HG03521 (cell line): ENCODE data around the gene CCR3.

ENCODE experiments used
- ATAC-seq: cut with Tn5 transposase; IDR thresholded peaks from one replicate; pipeline ENCODE4 v1.9.1; 2021; ENCODE audit warnings: mild to moderate bottlenecking, moderate library complexity; ENCODE audit not compliant: unreplicated experiment

Gene CCR3

GRCh38 chr3:46218196-46218709 lies 24.0 kb upstream of the CCR3 start:
- no peak for ATAC-seq

GRCh38 chr3:46221391-46221790 lies 20.9 kb upstream of the CCR3 start:
- no peak for ATAC-seq

- no peak for ATAC-seq
Observed at GRCh38 chr3:46221938-46222337, 20.3 kb upstream of the CCR3 start.

- no peak for ATAC-seq
Observed at GRCh38 chr3:46222435-46223161, 19.7 kb upstream of the CCR3 start.

- ATAC-seq: no peak
Observed at GRCh38 chr3:46228260-46229242, 13.7 kb upstream of the CCR3 start.

GRCh38 chr3:46231323-46231722 lies 10.9 kb upstream of the CCR3 start:
- no peak for ATAC-seq

- ATAC-seq: no peak
Observed at GRCh38 chr3:46233194-46233593, 9.1 kb upstream of the CCR3 start.

GRCh38 chr3:46235425-46235824 lies 6.8 kb upstream of the CCR3 start:
- ATAC-seq: no peak

- no peak for ATAC-seq
Observed at GRCh38 chr3:46236294-46237054, 5.8 kb upstream of the CCR3 start.

GRCh38 chr3:46238386-46238785 lies 3.9 kb upstream of the CCR3 start:
- no peak for ATAC-seq

- ATAC-seq: no peak
Observed at GRCh38 chr3:46239301-46239938, 2.8 kb upstream of the CCR3 start.

- ATAC-seq: no peak
Observed at GRCh38 chr3:46239952-46240351, 2.3 kb upstream of the CCR3 start.

- ATAC-seq: no peak
Observed at GRCh38 chr3:46243560-46243959, 1.3 kb downstream of the CCR3 start.

GRCh38 chr3:46245146-46245545 lies 2.9 kb downstream of the CCR3 start:
- no peak for ATAC-seq

- ATAC-seq: no peak
Observed at GRCh38 chr3:46252980-46253379, 10.7 kb downstream of the CCR3 start.

GRCh38 chr3:46258525-46258924 lies 16.3 kb downstream of the CCR3 start:
- ATAC-seq: no peak

GRCh38 chr3:46261926-46262594 lies 19.8 kb downstream of the CCR3 start:
- no peak for ATAC-seq

- no peak for ATAC-seq
Observed at GRCh38 chr3:46264002-46264401, 21.7 kb downstream of the CCR3 start.

GRCh38 chr3:46266598-46266997 lies 24.3 kb downstream of the CCR3 start:
- ATAC-seq: no peak

- ATAC-seq: no peak
Observed at GRCh38 chr3:46269556-46269955, 27.3 kb downstream of the CCR3 start.
